H1 (cell line): ENCODE measurements around the gene EIF4E1B. TPM values are rescaled to one million over a fixed set of nuclear protein-coding genes. Genes with fewer than 3 reads are reported as not detected.

ENCODE experiments used
- CHD1 ChIP-seq: IDR thresholded peaks from 2 replicates; pipeline ENCODE4 v1.6.1; 2012; ENCODE audit warnings: low read depth, low read length, improper control_type of control experiment
- GABPA ChIP-seq: IDR thresholded peaks from 2 replicates; pipeline ENCODE4 v1.6.1; 2011; ENCODE audit warnings: mild to moderate bottlenecking, low read length, moderate library complexity, borderline replicate concordance; ENCODE audit not compliant: insufficient read depth
- HDAC6 ChIP-seq: IDR thresholded peaks from one replicate; pipeline ENCODE4 v1.7.1; 2012; ENCODE audit warnings: low read depth, mild to moderate bottlenecking, inconsistent platforms, low read length, moderate library complexity
- POU5F1 ChIP-seq: IDR thresholded peaks from 2 replicates; pipeline ENCODE4 v1.6.1; 2011; ENCODE audit warnings: low read depth, mild to moderate bottlenecking, low read length, moderate library complexity
- SP1 ChIP-seq: IDR thresholded peaks from 2 replicates; pipeline ENCODE4 v1.6.1; 2011; ENCODE audit warnings: low read depth, low read length
- SP2 ChIP-seq: IDR thresholded peaks from 2 replicates; pipeline ENCODE4 v1.6.1; 2012; ENCODE audit warnings: mild to moderate bottlenecking, low read length, inconsistent platforms
- SP4 ChIP-seq: IDR thresholded peaks from 2 replicates; pipeline ENCODE4 v1.6.1; 2012; ENCODE audit warnings: low read length, inconsistent platforms
- TBP ChIP-seq: IDR thresholded peaks from 2 replicates; pipeline ENCODE4 v1.6.1; 2011; ENCODE audit warnings: low read depth, low read length, improper control_type of control experiment
- polyA plus RNA-seq, 7 experiments: library from polyadenylated mRNA; depleted of rRNA in 3 of 7; stranded (reverse) in 5 of 7; unstranded in 2 of 7; fragments of >200 nt in 5 of 7; fragments of 200-250 nt in 2 of 7; gene quantifications; 1 replicate in 5 of 7; 2 replicates in 1 of 7; 4 replicates in 1 of 7; pipeline versions ENCODE4 v1.2.1 to v1.2.3, GENCODE V29; 2011 to 2013; ENCODE audit warnings: missing spikeins in 2 of 7, mixed read lengths in 2 of 7
- total RNA-seq: library from RNA; stranded (reverse); fragmentation: NEBNext Ultra II Directional; extraction: Animal tissue kit (Norgen Biotek cat#: 25700); gene quantifications from 2 replicates; pipeline ENCODE4 v1.2.1, GENCODE V29; 2021
- TF ChIP-seq, protein P1 (sequence below): IDR thresholded peaks from 2 replicates; pipeline ENCODE4 v1.6.1; 2011; ENCODE audit warnings: low read depth, mild to moderate bottlenecking, low read length; ENCODE audit not compliant: insufficient read depth

EIF4E1B gene
- total and polyA plus RNA-seq, 2 of the 8 experiments (the other 6 are each of a cell fraction or from before 2014, with no cell fraction given): 0.97 to 1.3 TPM

- no peak for TF ChIP-seq POU5F1
- TF ChIP-seq CHD1: no peak
- no peak for TF ChIP-seq SP4
- no peak for TF ChIP-seq HDAC6
- TF ChIP-seq TBP: no peak
- no peak for TF ChIP-seq GABPA
- TF ChIP-seq SP1: no peak
- no peak for TF ChIP-seq SP2
- TF ChIP-seq, protein P1, sequence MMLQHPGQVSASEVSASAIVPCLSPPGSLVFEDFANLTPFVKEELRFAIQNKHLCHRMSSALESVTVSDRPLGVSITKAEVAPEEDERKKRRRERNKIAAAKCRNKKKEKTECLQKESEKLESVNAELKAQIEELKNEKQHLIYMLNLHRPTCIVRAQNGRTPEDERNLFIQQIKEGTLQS: no peak
These were observed 60.4 kb downstream of the EIF4E1B start (continued) for GRCh38 chr5:176690911-176691310.
